GM18519 (cell line): ENCODE results near the gene VPS13D.
"Not testable (repeated sequence)": the region's sequence is repeated elsewhere in the genome, so short reads cannot be mapped to it uniquely, and the experiment has no call there.

Experiments
- ATAC-seq: cut with Tn5 transposase; IDR thresholded peaks from one replicate; pipeline ENCODE4 v1.9.1; 2021; ENCODE audit warnings: mild to moderate bottlenecking, moderate library complexity; ENCODE audit not compliant: unreplicated experiment, low FRiP score

The VPS13D gene

GRCh38 chr1:12502336-12503109, 272.7 kb downstream of the VPS13D start:
- ATAC-seq = no peak

- ATAC-seq = no peak
Measured at GRCh38 chr1:12503709-12504108, 273.9 kb downstream of the VPS13D start.

DNA sequence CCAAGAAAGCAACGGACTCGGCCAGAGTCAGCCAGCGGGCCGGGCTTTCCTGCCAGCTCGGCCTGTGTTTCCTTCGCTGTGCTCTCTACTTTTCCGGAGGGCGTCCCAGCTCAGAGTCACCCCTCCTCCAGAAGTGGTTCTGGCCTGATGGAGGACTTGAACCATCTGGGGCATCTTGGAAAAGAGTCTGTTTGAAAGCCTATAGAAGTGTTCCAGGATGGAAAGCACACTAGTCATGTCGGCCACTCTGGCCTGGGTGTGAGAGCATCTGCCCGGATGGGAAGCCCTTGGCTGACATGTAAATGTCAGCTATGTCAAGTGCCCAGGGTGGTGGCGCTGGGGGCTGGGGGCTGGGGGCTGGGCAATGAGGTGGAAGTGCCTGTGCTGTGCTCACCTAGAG, 274.8 kb downstream of the VPS13D start:
- no peak for ATAC-seq

GRCh38 chr1:12505231-12505630, 275.4 kb downstream of the VPS13D start:
- ATAC-seq = no peak

GRCh38 chr1:12505639-12506280, 275.9 kb downstream of the VPS13D start:
- ATAC-seq = no peak

- no peak for ATAC-seq
Measured at GRCh38 chr1:12506281-12507280, 276.8 kb downstream of the VPS13D start.

DNA sequence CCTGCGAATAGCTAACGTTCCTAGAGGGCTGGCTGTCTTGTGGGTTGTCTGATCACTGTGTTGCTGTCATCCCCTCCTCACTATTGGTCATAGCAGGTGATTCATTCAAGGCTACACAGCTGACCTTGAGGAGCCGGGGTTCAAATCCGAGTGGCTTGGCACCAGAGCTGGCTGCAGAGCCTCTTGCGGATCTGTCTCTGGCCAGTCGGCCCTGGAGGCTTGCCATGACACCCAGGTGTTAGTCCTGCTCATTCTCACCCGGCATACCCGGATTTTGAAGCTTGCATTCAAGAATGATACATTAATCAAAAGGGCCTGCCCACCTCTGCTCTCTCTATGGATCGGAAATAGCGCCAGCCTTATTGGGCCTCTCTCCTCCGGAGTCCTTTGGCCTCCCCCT, 277.8 kb downstream of the VPS13D start:
- no peak for ATAC-seq

DNA sequence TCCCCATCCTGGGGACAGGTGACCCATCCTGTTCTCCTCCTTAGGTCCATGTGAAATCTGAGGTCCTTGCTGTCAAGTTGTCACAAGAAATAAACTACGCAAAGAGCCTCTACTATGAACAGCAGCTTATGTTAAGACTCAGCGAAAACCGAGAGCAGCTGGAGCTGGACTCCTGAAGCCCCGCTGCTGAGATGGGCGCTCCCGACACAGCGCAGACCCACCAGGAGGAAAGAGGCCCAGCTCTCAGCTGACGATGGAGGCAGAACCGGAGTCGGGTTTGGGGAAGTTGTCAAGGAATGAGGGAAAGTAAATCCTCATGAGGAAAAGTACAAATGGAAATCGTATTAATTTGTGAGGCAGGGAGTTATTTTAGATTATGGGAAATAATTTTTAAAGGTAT, 279.0 kb downstream of the VPS13D start:
- ATAC-seq = no peak

DNA sequence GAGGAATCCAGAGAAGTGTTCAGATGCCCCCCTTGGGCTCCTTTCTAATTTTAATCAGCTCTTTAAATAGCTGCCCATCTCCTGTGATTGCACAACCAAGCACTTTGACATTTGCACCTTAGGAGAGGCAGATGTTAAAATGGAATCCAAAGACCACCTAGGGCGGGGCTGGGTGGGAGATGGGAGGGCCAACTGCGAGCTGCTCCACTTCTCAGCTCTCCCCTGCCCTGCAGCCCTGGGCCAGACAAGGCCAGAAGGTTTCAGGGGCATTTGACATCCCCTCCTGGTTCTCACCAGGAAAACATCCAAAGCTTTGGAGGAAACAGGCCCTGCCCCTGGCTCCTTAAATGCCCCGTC, 281.3 kb downstream of the VPS13D start:
- ATAC-seq = no peak

DNA sequence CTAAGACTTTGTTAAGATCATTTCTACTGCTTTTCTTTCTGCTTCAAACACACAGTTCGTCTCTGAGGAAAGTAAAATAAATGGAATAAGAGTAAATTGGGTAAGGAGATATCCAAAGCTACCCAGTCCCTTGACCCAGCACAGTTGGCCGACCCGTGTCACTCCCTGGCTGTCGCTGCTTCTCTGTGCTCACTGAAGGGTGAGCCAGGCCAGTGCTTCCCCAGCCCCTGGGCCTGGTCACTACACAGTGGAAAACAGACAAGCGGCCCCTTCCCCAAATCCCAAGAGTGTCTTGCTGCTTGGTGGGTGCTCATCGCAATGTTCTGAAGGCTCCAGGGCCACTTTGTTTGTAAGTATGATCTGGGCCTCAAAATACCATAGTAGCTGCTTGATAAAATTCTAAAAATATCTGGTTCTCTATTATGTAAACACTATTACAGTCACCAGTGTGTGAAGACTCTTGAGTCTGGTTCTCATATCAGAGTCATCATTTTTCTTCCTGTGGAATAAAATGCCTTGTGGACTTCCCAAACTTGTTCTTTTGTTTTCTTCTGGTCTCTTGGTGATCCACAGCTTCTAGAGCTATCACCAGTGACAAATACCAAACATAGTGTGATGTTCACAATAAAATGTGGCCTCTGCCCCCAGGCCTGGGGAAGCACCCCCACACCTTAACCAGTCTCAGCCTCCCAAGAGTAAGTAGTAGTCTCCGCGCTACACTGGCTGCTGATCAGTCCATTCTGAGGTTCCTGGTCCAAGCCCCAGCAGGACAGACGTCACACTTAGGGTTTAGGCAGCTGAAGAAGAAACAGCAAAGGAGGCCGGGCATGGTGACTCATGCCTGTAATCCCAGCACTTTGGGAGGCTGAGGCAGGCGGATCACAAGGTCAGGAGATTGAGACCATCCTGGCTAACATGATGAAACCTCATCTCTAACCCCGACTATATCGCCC, 282.0 kb downstream of the VPS13D start:
- no peak for ATAC-seq

DNA sequence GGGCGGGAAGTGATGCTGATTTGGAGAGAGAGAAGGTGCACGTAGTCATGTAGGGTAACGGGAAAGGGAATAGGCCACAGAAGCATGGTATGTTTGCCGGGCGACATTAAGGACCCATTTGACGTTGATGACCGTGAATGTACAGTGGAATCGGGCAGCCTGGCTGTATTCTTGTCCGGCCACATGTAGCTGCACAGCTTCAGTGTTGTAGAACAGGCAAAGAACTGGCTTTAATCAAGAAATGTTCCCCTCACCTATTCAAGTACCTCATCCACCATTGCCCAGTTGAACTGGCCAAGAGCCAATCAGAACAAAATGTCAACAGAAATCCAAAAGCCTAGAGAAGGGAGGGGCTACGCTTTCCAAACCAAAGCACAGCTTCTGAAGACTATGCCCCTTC, 283.4 kb downstream of the VPS13D start:
- ATAC-seq = no peak

DNA sequence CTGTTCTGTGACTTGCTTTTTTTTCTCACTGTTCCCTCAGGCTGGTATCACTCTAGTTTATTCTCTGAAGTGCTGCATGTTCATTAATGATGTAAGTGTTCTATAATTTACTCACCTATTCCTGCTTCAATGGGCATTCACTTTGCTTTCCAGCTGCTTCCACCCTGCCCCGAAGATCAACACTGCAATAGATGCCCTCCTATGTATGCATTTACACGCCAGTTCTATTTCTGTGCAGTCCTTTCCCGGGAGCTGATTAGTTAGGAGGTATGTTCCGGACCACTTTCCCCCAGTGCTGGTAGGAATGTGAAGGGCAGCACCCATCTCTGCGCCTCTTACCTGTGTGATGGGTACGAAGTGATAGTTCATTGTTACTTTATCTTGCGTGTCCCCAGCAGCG, 284.8 kb downstream of the VPS13D start:
- no peak for ATAC-seq

DNA sequence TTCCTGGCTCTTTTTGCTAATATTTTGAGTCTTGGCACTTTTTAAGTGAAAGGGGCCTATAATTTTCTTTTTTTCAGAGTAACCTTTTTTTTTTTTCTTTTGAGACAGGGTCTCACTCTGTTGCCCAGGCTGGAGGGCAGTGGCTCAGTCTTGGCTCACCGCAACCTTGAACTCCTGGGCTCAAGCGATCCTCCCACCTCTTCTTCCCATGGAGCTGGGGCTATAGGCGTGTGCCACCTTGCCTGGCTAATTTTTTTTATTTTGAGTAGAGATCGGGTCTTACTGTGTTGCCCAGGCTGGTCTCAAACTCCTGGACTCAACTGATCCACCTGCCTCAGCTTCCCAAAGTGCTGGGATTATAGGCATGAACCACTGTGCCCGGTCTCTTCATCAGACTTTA, 285.4 kb downstream of the VPS13D start:
- ATAC-seq = no peak

DNA sequence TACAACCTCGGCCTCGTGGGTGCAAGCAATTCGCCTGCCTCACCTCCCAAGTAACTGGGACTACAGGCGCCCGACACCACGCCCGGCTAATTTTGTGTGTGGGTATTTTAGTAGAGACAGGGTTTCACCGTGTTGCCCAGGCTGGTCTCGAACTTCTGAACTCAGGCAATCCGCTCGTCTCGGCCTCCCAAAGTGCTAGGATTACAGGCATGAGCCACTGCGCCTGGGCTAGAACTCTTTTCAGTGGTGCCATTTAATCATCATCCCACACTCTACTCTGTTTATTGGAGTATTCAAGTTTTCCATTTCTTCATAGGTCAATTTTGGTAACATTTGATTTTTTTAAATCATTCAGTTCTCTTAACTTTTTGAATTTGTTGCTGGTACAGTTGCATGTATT, 286.9 kb downstream of the VPS13D start:
- no peak for ATAC-seq

GRCh38 chr1:12518931-12519692, 289.3 kb downstream of the VPS13D start:
- ATAC-seq = no peak

GRCh38 chr1:12519693-12520364, 290.0 kb downstream of the VPS13D start:
- no peak for ATAC-seq

GRCh38 chr1:12521096-12521495, 291.3 kb downstream of the VPS13D start:
- no peak for ATAC-seq

DNA sequence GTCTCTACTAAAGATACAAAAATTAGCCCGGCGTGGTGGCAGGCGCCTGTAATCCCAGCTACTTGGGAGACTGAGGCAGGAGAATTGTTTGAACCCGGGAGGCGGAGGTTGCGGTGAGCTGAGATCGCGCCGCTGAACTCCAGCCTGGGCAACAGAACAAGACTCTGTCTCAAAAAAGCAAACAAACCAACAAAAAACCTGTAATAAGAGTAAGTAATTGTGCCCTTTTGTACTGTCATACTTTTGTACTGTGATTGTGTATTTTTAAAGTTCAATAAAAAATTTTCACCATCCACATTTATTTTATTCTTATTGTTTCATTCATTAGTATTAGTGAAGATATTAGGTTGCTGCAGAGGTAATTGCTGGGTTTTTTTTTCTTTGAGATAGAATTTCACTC, 292.9 kb downstream of the VPS13D start:
- not testable (repeated sequence) for ATAC-seq

DNA sequence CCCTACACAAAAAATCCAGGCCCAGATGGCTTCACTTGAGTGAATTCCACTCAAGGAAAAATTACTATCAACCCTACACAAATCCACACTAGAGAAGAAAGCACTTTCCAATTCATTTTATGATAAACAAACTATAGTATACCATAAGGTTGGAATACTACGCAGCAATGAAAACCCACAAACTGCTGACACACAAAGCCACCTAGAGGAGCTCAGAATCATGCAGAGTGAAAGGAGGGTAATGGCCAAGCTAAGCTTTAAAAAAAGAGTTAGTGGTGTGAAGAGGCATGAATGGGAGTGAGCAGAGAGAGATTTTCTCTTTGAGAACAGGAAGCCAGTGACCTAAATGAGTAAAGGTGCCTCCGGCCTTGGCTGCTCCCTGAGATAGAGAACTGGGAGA, 294.4 kb downstream of the VPS13D start:
- ATAC-seq = no peak
